ENCODE measurements around the gene CEL. TPM values are rescaled to one million over a fixed set of nuclear protein-coding genes. Genes with fewer than 3 reads are reported as not detected.

Gene CEL
- total RNA-seq, 1 experiment from 2014 or later = 0.35 TPM

DNA sequence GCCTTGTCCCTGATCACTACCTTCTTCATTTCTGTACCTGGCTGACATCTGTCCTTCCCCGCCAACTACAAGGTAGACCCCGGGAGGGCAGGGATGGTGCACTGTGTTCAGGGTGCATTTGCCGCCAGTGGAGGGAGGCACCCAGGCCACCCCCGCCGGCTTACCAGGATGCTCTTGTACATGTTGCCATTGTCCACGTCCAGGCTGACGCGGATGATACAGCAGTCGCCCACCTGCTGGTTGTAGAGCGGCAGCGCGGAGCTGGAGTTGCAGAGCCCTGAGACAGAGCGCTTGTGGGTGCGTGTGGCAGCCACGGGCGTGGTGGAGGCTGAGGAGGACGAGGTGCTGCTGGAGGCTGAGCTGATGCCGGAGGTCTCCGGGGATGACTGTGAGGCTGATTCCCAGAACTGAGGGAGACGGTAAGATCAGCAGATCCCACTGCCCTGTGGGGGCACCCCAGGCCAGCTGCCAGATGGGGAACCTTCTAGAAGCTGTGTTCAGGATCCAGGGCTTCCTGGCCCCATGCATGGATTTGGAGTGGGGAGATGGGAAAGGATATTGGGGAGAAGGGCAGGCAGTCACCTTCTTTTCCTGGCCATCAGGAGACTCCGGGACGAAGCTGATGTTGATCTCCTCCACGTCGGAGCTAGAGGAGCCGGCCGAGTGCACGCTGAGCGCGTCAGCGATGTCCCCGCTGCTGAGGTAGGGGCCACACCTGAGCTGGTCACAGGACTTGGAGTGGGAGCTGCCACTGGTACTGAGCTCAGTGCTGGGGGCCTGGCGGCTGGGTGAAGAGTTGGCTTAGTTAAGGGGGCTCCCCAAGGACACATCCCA is 39.8 kb downstream of the CEL start:
- DNase-seq (ENCODE audit: extremely low read depth, low read depth) = no peak

DNA sequence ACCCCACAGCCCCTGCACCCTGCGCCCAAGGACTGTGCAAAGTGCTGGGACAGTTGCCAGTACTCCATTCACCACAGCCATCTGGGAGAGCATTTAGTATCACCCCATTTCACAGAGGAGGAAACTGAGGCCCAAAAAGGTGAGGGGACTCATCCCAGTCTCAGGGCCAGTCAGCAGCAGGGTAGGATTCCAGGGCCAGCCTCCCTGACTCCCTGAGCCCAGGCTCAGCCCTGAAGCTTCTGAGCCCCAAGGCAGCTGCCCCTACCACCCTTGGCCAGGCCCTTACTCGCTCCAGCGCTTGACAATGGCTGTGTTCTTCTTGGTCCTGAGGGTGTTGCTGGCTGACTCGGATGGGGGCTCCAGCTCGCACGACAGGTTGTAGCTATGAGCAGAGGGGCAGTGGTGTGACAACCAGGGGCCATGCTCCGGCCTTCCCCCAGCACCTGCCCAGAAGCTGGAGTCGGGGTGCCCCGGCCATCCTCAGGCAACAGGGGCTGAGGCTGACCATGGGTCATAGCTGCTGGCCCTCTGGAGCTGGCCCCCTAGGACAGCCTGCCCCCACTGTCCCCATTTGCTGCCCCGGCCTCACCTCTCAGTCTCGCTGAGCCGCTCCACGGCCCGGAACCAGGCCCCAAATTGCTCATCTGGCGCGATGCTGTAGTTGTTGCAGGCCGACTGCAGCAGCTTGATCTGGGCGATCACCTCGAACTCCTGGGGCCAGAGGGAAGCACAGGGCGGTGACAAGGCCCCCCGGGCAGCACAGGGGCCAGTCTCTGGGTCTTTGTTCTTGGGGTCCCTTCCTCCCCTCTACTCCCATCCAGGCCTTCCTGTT is 40.6 kb downstream of the CEL start:
- no peak for DNase-seq (ENCODE audit: extremely low read depth, low read depth)

DNA sequence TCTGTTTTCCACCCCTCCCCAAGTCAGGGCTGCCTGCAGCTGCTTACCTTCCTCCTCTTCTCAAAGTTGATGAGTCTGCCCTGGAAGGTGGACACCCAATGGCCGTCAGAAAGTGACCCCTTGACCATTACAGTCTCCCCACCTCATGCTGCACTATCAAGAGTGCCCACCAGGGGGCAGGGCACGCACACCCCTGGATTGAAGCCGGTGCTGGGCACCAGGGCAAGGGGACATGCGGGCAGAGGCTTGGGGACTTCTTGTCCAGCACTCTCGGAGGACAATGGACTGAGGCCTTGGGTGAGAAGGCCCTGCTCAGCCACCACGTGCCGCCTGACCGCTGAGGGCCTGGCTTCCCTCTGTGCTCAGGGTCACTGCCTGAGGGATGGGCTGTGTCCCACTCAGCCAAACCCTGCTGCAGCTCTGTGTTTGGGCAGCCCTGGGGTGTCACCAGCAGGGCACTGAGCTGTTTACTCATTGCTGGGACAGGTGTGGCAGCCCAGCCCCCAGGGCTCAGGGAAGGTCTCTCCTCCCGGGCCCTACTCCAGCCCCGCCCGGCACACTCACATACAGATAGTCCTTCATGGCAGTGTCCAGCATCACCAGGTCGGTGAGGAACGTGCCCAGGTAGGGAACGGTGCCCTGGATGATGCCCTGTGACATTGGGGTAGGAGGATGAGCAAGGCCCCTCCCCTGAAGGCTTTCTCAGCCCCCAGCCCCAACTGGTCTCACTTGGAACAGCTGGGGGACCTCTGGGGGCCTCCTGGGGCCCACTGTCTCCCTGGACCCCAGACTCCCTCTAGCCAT is 41.6 kb downstream of the CEL start:
- DNase-seq (ENCODE audit: extremely low read depth, low read depth) = peak; percentile 59

DNA sequence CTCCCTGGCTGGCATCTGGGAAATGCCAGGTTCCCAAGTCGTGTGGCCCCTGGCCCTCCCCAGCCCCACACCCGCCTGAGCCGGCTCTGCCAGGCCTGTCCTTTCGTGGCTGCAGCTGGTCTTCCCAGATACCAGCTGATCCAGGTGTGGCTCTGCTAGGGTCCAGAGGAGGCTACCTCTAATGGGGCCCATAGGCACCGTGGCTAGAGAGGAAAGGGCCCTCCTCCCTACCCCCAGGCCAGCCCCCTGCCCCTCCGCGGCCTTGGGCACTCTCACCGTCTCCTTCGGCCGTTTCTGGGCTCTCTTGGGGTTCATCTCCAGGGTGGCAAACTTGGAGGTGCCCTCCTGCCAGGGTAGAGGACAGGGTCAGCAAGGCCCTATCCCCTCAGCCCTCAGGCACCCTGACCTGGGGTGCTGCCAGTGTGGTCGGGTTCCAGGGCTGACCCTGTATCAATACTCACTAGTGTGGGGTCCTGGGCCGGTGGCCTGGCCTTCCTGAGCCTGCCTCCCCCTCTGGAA is 42.3 kb downstream of the CEL start:
- no peak for DNase-seq (ENCODE audit: extremely low read depth, low read depth)

DNA sequence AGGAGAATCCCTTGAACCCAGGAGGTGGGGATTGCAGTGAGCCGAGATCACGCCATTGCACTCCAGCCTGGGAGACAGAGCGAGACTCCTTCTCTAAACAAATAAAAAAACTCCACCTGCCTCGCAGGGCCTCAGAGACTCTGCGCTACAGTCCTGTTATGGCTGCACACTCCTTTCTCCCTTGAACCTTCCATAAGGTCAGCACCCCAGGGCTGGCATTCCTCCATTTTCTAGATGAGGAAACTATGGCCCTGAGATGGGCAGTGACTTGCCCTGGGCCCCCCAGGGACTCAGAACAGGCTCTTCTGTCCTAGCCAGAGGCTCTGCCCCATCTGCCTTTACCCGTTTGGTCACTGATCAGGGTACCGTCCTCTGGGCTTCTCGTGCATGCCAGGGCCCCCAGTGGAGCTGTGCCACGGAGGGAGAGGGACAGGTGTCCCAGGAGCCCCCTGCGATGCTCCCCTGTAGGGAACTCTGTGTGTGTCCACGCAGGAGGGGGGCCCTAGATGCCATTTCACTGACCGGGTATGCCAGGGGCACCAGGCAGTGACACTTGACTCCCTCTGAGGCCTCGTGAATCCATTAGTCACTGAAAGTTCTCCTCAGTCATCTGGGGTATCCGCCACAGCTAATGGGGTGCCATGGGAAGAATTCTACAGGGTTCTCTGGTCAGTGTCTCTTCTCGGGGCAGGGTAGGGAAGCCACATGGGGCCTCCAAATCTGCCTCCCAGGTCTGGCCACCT is 43.1 kb downstream of the CEL start:
- DNase-seq (ENCODE audit: extremely low read depth, low read depth) = no peak

DNA sequence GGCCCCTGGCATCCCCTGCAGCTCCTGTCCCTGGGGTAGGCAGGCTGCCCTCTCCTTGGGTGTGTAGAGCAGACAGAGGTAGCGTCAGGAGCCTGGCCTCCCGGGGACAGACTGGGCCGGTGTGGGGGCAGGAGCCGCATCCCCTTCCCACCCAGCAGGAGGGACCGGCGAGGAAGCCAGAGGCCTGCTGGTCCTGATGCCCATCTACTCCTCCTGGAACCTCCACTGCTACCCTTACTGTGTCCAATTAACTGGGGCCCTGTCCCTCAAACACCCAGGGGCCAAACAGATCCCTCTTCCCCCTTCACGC is 43.6 kb downstream of the CEL start:
- no peak for DNase-seq (ENCODE audit: extremely low read depth, low read depth)

DNA sequence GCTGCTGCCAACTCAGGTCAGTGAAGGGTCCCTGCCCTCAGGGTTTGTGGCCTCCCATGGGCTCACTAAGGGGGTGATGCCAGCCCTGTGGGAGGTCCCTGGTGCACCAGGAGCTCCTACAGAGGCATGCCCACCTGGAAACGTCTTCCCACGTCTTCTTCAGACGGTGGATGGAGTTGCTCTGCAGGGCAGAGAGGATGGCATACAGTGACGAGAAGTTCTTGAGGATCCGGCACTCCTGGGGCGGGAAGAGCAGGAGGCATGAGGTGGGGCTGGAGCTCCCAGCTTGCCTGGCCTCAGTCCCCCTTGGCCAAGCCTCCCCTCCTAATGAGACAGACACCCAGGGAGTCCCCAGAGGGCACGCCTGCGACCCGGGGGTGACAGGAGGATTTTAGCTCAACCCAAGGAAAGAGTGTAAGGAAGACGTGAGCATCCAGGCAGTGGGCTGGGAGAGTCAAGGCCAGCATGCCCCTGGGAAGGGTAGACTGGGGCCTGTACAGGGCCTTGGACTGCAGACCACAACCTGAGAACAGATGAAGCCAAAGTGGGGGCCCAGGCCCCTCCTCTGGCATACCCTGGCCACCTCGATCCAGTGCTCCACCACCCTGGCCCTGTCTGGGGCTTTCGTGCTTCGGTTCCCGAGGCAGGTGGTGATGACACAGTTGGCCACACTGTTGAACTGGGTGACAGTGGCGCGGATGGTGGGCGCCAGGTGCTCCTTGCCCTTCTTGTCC is 44.9 kb downstream of the CEL start:
- no peak for DNase-seq (ENCODE audit: extremely low read depth, low read depth)

DNA sequence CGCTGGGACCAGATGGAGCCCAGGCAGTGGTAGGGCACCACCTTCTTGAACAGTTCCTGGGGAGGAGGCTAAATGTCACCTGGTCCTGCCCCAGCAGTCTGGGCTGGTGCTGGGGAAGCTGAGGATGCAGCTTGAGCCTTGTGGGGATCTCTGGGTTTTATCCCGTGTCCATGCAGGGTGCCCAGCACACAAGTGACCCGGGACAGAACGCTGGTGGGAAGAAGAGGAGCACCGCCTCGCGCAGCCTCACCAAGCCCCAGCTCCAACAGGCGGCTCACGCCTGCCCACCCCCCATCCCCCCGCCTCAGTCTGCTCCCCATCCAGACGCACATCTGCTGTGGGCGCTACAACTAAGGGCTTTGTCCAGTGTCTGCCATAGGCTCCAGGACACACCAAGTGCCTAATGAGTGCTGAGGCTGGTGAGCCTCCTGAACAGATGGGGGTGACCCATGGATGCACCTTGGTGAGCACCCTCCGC is 45.5 kb downstream of the CEL start:
- DNase-seq (ENCODE audit: extremely low read depth, low read depth) = no peak

DNA sequence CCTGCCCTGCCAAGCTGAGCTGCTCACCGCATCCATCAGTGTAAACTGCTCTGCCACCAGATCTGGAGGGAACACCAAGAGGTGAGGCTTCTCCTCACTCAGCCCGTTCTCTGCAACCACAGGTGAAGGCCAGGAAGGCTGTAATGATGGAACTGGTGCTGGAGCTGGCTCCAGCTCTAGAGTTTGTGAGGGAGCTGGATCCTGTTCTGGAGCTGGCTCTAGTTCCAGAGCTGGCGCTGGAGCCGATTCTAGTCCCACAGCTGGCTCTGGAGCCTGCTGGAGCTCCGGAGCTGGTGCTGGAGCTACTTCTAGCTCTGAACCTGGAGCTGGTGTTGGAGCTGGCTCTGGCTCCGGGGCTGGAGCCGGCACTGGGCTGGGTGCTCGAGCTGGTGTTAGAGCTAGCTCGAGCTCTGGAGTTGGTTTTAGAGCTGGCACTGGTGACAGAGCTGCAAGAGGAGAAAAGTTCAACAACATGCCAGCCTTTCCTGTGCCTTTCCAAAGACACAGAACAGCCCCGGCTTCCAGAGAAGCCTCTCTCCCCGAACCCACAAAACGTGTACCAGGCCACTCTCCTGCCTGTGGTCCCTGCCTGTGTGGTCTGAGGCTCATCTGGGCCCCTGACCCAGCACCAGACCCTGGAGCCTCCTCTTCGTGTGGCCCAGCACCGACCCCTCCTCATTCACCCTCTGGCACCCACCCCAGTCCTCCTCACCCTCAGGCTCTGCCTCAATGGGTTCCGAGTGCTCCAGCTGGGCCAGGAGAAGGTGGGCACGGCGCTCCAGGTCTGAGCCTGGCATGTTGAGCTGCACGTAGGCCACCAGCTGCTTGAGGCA is 46.4 kb downstream of the CEL start:
- no peak for DNase-seq (ENCODE audit: extremely low read depth, low read depth)

DNA sequence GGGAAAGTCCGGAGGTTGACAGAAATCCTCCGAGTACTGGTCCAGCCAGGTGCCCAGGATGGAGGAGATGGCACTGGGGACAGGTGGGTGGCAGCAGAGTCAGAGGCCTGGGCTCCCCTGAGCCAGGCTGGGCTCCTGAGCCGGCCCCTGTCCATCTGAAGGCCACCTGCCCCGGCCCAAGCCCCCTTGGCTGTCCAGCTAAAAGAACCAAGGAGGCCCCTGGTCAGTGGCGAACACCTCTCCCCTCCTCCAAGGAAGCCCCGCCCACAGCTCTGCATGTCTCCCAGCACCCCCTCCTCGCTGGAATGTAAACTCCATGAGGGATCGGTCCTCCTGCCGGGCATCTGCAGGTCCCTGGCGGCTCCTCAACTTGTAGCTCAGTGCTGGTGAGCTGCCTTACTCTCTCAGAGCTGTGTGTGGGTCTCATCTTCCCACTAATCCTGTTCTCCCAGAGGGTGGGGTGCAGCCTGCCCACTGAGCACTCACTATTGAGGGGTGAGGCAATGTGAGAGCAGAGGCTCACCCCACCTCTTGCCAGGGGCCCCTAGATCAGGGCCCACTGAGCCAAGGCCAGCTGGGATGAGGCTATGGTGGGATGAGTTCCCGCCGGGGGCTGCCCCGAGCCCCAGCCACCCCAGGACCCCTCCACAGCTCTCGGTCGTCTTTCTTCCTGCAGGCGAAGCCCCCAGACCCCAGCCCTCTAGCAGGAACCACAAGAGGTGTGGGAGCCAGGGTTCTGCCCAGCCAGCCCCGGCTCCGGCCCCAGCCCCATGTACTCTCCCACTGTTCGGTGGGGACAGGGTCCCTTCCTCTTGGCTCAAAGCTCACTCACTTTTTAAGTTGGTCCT is 47.2 kb downstream of the CEL start:
- no peak for DNase-seq (ENCODE audit: extremely low read depth, low read depth)

DNA sequence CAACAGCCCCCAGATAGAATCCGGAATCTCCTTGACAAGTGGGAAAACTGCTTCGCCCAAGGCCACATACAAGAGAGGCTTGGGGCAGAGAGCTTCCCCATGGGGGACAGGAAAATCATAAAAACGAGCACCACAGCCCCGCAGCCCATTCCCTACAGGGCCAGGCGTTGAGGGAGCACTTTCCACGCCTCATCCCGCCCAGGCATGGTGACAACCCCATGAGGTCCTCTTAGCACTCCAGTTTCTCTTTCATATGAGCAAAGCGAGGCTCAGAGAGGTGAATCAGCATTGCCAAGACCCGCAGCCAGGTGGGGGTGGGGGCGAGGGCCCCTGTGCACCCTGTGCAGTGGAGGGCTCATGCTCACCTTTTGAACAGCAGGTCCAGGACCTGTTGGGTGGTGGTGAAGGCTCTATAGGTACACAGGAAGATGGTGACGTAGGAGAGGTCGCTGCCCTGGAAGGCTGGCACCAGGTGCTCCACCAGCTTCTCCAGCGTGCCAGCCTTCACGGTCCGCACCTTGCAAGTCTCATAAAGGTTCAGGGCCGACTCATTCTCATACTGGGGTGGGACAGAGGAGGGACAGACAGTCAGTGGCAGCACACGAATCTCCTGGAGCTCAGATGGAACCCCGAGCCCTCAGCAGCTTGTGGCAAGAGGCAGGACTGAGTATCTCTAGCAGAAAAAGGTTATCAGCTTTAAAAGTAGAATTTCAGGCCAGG is 48.3 kb downstream of the CEL start:
- DNase-seq (ENCODE audit: extremely low read depth, low read depth) = no peak

DNA sequence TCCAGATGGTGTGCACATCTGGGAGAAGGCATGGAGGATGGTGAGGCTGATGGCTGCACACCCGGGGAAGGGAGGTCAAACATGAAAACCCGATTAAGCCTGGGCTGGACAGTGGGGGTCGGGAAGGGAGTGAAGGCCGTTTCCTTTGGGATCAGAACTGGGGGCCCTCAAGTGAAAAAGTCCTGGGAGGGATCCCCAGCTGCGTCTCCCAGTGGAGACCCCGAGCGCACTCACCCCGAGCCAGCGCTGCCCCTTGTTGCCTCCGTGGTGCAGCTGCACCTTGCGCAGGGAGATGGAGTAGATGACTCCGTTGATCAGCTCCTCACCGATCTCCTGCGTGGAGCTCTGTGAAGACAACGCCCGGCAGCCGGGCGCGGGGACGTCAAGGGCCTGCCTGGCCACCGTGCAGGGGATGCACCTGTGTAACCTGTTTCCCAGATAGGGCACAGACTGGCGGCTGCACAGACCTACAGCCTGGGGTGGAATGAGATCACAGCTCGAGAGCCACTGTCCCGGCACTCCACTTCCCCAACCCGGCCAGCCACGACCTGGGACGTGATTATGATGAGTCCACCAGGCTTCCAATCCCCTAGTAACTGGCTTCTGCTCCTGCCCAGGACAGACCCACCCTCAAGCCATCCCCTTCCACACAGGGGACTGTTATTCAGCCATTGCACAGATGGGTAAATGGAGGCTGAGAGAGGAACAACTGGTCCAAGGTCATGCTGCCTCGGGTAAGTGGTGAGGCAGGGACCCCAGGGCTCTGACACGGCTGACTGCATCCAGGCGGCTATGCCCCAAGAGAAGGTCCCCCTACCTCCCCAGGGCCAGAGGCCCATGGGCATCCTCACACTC is 50.3 kb downstream of the CEL start:
- no peak for DNase-seq (ENCODE audit: extremely low read depth, low read depth)

DNA sequence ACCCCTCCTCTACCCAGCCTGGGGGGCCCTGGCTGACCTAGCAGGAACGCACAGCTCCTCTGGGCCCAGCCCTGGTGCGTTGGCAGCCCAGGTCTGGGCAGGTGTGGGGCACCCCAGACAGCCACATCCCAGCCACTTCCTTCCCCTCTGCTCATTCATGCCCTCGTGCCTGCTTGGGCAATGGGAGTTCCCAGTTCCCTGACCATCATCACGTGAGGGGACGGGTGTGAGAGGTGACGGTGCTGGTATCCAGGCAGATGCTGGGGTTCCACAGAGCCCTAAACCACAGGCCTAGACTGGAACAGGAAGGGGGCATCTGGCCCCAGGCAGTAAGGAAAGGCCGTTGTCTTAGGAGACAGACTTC is 50.9 kb downstream of the CEL start:
- DNase-seq (ENCODE audit: extremely low read depth, low read depth) = no peak

DNA sequence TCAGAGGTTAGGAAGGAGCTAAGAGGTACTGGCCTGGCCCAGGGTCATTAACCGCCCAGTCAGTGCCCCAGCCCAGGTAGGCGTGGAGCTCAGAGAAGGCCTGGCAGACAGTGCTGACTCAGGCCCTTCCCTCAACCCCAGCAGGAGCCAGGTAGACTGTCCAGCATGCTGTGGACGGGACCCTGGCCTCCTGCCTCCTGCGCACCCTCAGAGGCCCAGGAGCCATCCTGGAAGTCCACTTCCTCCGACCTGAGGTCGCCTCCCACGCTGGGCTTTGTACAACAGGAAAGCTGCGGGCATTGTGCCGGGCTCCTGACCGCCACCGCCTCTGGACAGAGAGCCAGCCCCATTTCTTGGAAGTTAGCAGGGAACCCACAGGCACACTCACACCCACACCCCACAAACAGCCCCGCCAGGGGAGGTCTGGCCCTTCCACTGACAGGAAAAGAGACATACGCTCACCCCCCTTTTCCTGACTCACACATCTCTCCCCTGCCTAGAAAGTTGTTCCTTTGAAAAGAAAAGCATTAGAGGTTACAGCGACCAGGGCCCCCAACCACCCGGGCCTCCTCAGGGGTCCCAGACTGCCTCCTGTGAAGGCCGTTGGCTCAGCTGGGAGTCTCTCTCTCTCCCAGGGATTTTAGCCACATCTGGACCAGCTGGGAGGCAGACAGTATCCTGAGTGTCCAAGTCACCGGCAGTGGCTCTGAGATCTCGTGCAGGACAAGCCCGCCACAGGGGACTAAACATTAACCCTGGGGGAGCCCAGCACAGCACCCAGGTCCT is 51.6 kb downstream of the CEL start:
- DNase-seq (ENCODE audit: extremely low read depth, low read depth) = no peak
